Measurements from ENCODE around the gene CDHR3.

DNA sequence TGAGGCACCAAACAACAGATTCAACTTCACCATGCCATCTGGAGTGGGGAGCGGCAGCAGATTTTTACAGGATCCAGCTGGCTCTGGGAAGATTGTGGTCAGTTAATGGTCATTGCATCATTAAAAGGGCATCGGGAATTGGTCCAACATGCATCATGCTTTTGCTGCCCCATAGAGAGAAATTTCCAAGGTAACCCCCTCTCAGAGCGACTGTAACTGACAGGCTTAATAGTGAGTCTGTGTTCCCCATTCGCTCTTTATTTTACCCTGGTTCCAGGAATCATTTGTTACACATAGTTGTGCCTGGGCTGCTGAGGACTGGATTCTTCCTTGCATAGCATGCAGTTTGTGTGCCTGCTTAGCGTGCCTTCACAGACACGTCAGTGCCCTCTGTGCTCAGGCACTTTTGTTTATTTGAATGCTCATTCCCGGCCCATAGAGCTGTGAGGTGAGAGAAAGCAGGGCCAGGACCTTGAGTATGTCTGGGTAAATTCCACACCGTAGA, 49.9 kb downstream of the CDHR3 start:
- no peak for TF ChIP-seq TEAD2 (tag; IDR thresholded peaks at IDR 0.05)
- no peak for TF ChIP-seq NRF1 (conservative IDR thresholded peaks at IDR 0.05 in 1 of 2, IDR thresholded peaks at IDR 0.05 in 1 of 2)
- TF ChIP-seq ZNF134 (CRISPR knock-in tag; conservative IDR thresholded peaks at IDR 0.05): no peak
- TF ChIP-seq, protein P1, sequence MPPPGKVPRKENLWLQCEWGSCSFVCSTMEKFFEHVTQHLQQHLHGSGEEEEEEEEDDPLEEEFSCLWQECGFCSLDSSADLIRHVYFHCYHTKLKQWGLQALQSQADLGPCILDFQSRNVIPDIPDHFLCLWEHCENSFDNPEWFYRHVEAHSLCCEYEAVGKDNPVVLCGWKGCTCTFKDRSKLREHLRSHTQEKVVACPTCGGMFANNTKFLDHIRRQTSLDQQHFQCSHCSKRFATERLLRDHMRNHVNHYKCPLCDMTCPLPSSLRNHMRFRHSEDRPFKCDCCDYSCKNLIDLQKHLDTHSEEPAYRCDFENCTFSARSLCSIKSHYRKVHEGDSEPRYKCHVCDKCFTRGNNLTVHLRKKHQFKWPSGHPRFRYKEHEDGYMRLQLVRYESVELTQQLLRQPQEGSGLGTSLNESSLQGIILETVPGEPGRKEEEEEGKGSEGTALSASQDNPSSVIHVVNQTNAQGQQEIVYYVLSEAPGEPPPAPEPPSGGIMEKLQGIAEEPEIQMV (tag; conservative IDR thresholded peaks at IDR 0.05; ENCODE audit: low read depth): no peak
- no peak for TF ChIP-seq DPF2 (IDR thresholded peaks at IDR 0.05)
- TF ChIP-seq, protein P2, sequence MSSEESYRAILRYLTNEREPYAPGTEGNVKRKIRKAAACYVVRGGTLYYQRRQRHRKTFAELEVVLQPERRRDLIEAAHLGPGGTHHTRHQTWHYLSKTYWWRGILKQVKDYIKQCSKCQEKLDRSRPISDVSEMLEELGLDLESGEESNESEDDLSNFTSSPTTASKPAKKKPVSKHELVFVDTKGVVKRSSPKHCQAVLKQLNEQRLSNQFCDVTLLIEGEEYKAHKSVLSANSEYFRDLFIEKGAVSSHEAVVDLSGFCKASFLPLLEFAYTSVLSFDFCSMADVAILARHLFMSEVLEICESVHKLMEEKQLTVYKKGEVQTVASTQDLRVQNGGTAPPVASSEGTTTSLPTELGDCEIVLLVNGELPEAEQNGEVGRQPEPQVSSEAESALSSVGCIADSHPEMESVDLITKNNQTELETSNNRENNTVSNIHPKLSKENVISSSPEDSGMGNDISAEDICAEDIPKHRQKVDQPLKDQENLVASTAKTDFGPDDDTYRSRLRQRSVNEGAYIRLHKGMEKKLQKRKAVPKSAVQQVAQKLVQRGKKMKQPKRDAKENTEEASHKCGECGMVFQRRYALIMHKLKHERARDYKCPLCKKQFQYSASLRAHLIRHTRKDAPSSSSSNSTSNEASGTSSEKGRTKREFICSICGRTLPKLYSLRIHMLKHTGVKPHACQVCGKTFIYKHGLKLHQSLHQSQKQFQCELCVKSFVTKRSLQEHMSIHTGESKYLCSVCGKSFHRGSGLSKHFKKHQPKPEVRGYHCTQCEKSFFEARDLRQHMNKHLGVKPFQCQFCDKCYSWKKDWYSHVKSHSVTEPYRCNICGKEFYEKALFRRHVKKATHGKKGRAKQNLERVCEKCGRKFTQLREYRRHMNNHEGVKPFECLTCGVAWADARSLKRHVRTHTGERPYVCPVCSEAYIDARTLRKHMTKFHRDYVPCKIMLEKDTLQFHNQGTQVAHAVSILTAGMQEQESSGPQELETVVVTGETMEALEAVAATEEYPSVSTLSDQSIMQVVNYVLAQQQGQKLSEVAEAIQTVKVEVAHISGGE (CRISPR knock-in tag; IDR thresholded peaks at IDR 0.05): no peak
- TF ChIP-seq POLR2A (conservative IDR thresholded peaks at IDR 0.05): no peak
- TF ChIP-seq, protein P3, sequence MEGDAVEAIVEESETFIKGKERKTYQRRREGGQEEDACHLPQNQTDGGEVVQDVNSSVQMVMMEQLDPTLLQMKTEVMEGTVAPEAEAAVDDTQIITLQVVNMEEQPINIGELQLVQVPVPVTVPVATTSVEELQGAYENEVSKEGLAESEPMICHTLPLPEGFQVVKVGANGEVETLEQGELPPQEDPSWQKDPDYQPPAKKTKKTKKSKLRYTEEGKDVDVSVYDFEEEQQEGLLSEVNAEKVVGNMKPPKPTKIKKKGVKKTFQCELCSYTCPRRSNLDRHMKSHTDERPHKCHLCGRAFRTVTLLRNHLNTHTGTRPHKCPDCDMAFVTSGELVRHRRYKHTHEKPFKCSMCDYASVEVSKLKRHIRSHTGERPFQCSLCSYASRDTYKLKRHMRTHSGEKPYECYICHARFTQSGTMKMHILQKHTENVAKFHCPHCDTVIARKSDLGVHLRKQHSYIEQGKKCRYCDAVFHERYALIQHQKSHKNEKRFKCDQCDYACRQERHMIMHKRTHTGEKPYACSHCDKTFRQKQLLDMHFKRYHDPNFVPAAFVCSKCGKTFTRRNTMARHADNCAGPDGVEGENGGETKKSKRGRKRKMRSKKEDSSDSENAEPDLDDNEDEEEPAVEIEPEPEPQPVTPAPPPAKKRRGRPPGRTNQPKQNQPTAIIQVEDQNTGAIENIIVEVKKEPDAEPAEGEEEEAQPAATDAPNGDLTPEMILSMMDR (IDR thresholded peaks at IDR 0.05 in 2 of 3, conservative IDR thresholded peaks at IDR 0.05 in 1 of 3; ENCODE audit: insufficient read depth in 2 of 3, low read depth in 1 of 3, low read length in 3 of 3): no peak
- TF ChIP-seq EZH2 (IDR thresholded peaks at IDR 0.05; ENCODE audit: borderline replicate concordance, low read depth, low read length): no peak
- no peak for TF ChIP-seq L3MBTL2 (IDR thresholded peaks at IDR 0.05)
- TF ChIP-seq, protein P4, sequence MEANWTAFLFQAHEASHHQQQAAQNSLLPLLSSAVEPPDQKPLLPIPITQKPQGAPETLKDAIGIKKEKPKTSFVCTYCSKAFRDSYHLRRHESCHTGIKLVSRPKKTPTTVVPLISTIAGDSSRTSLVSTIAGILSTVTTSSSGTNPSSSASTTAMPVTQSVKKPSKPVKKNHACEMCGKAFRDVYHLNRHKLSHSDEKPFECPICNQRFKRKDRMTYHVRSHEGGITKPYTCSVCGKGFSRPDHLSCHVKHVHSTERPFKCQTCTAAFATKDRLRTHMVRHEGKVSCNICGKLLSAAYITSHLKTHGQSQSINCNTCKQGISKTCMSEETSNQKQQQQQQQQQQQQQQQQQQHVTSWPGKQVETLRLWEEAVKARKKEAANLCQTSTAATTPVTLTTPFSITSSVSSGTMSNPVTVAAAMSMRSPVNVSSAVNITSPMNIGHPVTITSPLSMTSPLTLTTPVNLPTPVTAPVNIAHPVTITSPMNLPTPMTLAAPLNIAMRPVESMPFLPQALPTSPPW (CRISPR knock-in tag; IDR thresholded peaks at IDR 0.05): no peak
- no peak for TF ChIP-seq RFX1 (IDR thresholded peaks at IDR 0.05)
- no peak for TF ChIP-seq JUND (IDR thresholded peaks at IDR 0.05; ENCODE audit: borderline replicate concordance, low read depth, low read length)
- TF ChIP-seq JUND (tag; IDR thresholded peaks at IDR 0.05; ENCODE audit: borderline replicate concordance, low read depth, low read length): no peak
- no peak for TF ChIP-seq ELF4 (CRISPR knock-in tag; IDR thresholded peaks at IDR 0.05)

Data from K562 (cell line).